HG02759 (cell line): ENCODE data around the gene EPHX1.

Experiments used
- ATAC-seq: cut with Tn5 transposase; IDR thresholded peaks from one replicate; pipeline ENCODE4 v1.9.1; 2021; ENCODE audit warnings: mild to moderate bottlenecking, moderate library complexity; ENCODE audit not compliant: unreplicated experiment

Gene EPHX1

DNA sequence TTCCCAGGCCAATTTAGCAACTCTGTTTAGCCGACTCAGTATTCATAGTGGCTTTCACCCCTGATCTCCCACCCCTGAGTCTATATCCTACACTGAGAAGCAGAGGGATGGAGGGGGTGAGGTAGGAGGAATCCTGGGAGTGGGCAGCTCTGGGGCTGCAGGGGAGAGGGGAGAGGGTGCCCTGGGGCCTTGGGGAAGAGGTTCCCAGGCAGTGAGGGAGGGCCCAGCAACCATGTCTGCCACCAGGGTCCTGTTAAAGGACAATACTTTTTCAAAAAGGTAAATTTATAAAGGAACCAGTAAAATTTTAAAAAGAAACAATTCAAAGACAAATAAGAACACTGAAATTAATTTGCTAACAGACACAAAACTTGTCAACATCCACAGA lies 30.3 kb downstream of the EPHX1 start:
- no peak for ATAC-seq

GRCh38 chr1:225840713-225841112 lies 30.8 kb downstream of the EPHX1 start:
- no peak for ATAC-seq

- no peak for ATAC-seq
Measured at GRCh38 chr1:225842074-225842473, 32.1 kb downstream of the EPHX1 start.

DNA sequence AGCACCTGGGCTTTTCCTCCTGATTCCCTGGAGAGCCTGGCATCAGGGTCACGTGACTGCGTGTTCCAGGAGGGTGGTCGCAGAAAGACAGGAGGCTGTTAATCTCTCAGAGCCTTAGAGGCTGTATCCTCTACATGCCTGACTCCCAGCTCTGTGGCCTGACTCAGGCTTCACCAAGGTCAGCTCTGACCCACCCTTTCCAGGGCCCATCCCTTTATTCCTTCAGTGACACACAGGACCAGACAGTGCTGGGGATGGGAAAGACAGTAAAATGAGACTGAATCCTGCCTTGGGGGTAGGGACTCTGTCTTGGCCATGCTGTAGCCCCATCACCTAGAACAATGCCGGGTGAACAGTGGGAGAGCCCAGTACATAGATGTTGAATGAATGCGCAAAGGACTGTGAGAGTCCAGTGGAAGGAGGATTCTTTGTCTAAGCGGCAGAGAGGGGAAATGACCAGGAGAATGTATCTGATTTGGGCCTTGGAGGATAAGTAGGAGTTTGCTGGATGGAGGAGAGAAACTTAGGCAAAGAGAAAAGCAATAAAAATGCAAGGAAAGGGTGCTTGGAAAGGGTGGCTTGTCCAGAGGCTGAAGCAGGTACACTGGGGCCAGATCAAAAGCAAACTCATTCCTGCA lies 33.0 kb downstream of the EPHX1 start:
- no peak for ATAC-seq

GRCh38 chr1:225843426-225843795 lies 33.5 kb downstream of the EPHX1 start:
- no peak for ATAC-seq

DNA sequence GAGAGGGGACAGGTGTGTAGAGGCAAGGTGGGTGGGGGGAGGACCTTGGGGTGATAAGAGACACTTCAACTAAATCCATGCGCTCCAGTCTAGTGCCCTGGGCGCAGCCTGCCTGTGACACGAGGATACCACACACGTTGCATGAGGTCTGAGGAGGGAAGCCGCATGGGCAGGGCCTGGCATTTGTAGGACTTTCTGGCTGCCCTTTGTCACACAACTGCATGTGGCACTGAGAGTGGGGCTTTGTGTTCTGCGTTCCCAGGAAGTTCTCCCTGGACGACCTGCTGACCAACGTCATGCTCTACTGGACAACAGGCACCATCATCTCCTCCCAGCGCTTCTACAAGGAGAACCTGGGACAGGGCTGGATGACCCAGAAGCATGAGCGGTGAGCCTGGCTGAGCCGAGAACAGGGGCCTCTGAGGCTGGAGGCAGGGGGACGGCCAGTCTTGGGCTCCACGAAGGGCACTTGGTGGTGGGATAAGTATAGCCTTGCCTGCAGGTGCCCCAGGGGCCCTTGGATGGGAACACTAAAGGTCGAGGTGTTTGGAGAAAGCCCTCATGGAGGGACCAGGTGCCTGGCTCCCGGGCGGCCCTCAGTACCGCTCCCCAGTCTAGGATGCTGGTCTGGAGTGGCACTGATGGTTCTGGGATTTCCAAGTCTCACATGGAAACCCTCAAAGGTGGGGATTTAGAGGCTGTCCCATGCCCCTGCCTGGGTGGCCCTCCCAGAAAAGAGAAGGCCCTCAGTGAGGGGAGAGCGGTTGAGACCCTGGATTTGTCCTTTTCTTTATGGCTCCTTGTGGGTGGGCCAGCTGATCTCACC lies 34.5 kb downstream of the EPHX1 start:
- ATAC-seq: no peak

DNA sequence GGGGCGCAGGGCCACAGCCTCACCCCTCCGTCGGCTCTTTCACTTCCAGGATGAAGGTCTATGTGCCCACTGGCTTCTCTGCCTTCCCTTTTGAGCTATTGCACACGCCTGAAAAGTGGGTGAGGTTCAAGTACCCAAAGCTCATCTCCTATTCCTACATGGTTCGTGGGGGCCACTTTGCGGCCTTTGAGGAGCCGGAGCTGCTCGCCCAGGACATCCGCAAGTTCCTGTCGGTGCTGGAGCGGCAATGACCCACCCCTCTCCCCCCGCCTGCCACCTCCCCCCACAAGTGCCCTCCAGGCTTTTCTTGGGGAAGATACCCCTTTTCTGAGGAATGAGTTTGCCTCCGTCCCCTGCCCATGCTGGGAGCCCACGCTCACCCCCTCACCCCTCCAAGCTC lies 35.2 kb downstream of the EPHX1 start:
- ATAC-seq: no peak

DNA sequence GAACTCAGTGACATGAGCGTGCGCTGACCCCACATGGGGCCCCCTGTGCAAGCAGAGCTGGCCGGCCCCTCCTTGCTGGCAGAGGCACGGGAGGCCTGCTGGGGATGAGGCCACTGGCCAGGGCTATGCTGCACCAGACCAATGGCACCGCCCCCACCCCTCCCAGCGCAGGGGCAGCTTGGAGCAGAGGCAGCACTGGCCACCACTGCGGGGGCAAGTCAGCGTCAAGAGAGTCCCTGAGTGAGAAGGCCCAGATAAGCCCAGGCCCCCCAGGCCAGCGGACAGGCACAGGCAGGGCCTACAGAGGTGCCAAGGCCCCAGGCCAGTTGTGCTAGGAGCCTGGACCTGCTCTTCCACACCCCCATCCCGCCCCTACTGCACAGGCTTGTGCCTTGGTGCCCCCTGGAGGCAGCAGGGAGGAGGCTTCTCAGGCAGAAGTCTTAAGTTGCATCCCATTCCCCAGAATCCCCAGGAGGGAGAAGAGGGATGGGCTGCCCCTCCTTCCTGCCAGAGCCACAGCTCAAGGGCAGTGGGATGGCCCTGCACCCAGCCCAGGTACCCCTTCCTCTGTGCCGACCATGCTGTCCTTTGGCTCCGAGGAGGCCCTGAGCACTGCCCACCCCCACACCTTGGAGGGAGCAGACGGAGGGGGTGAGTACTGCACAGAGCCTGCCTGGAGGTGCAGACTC lies 35.8 kb downstream of the EPHX1 start:
- ATAC-seq: no peak

- no peak for ATAC-seq
Measured at GRCh38 chr1:225846331-225847310, 36.7 kb downstream of the EPHX1 start.

- no peak for ATAC-seq
Measured at GRCh38 chr1:225847610-225848009, 37.7 kb downstream of the EPHX1 start.

DNA sequence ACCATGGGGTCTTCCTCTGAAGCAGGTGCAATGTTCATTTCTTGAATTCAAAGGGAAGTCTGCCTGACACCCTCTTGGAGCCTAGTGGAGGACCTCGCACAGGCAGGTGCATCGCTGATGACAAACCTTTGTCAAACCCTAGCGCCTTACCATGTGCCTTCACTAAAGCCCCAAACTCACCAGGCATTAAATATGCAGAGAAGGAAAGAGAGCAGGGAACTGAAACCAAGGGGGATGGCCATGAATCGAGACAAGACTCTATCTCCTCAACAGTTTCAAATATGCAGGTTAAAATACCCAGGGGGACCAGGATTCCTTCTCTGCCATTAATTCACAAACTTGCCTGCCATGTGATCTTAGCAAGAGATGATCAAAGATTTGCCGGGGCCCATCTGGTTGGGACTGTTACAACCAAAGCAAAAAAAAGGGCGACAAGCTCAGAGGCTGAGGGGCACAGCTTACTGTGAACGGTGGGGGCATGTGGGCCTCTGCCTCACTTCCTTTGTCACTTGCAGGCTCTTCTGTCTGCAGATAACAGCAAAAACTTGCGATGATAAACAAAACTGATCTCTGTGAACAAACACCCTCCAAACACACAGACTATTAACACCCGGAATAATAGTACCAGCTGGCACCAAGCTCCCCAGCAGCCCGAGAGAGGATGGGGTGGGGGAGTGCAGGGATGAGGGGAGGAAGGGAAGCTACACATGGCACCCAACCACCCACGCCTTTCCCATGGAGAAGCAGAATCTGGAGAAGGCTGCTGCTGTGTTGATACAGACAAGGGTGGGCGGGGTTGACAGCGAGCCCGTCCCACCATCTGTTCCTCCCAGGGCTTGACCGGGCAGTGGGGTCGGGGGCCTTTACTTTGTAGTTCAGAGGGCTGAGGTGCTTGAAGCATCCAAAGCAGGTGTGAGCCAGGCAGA lies 38.4 kb downstream of the EPHX1 start:
- ATAC-seq: peak; percentile 63

GRCh38 chr1:225849925-225850324 lies 40.0 kb downstream of the EPHX1 start:
- no peak for ATAC-seq

DNA sequence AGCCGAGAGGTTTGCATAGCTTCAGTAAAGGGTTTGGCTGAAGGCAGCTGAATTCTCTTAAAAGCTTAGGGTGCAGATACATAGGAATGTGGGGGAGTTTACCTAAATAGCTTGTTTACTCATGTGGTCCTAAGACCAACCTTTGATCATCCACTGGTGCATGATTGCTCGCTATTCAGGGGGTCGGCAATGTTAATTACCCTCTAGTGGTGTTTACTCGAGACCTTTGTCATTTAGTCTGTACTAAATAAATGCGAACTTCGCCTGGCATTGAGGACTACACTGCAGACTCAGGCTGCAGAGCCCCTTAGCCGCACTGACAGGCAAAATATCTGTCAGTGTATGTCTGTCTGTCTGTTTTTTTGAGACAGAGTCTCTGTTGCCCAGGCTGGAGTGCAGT lies 40.4 kb downstream of the EPHX1 start:
- no peak for ATAC-seq

DNA sequence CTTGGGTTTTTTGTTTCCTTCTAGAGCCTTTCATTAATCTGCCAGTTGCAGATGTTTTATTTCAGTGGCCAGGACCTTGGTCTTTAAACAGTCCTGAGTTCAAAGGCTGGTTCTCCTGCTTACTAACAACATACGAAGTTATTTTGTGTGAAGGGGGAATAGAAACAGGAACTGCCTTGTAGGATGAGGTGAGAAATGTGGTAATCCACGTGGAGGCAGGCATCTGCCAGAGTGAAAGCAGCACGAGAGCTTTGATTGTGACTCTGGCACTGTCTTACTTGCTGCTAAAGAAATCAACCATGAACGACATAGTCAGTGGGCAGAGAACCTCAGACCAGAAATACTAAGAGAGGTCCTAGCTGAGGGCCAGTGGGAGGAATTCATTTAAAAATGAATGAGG lies 41.9 kb downstream of the EPHX1 start:
- ATAC-seq: peak; percentile 59

GRCh38 chr1:225852413-225853124 lies 42.6 kb downstream of the EPHX1 start:
- ATAC-seq: no peak

DNA sequence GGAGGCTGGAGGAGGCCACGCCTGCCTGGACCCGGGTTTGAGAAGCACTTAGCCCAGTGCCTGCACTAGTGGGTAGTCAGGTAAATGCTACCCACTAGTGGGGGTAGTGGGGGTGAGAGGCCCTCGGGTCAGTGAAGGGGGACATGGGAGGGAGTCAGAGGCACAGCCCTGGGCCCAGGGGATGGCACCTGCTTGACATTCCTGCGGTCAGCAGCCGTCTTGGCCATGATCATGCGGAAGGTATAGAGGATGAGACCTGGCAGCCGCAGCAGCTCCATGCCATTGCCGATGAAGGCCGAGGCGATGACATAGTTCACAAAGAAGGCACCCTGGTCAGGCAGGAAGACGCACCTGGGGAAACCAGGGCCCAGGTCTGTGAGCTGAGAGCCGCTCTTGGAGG lies 43.5 kb downstream of the EPHX1 start:
- no peak for ATAC-seq

DNA sequence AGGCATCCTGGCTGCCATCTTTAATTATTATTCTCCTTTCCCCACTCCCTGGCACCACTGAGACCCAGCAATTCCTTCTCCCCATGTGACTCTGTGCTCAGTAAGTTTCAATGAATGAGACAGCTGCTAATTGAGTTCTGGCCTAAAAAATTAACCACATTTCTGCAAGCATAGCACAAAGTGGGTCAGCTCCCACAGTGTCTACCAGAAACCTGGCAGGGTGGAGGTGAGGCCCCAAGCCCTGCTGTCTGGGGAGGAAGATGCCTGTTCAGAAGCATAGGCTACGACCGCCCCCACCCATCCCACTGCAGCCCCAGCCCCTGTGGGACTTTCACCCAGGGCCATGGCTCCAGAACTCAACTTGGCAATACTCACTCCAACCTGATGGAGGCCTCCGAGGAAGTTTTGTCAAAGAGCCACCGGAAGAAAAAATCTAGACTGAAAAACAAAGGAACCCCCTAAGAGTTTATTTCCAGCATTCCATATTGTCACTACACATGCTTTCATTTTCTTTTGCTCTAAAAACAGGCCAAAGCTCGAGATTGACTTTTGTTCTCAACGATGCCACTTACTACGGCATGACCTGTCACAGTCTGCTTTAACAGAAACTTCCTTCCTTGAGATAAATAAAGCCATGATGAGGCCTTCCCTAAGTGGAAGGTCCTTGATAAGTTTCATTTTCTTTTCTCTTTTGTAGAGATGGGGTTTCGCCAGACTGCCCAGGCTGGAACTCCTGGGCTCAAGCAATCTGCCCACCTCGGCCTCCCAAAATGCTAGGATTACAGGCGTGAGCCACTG lies 45.8 kb downstream of the EPHX1 start:
- no peak for ATAC-seq

GRCh38 chr1:225857256-225857655 lies 47.3 kb downstream of the EPHX1 start:
- ATAC-seq: no peak
